ENCODE measurements around the gene RTEL1. TPM values are rescaled to one million over a fixed set of nuclear protein-coding genes. Genes with fewer than 3 reads are reported as not detected.
"Not testable (repeated sequence)": the region's sequence is repeated elsewhere in the genome, so short reads cannot be mapped to it uniquely, and the experiment has no call there.

The RTEL1 gene
- polyA plus RNA-seq, 1 of the 3 experiments (the other 2 are of a cell fraction) = 9.9 TPM

DNA sequence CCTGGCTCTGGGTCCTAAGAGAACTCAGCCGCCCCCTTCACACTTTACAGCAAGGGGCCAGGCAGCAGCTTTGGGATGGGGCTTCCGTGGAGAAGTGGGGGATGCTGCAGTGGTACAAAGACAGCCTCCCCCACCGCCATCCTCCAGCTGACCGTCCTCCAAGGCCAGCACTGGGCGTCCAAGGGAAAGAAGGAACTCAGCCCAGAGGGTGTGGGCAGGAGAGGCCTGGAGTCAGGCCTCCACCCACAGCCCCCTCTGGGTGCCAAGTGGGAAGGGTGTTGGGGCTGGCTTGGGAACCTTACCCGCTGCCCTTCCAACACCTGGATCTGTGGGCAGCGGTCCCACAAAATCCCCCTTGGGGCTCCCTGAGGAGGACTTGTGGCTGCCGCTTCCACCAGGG lies 18.0 kb upstream of the RTEL1 start:
- H3K4me1 ChIP-seq (ENCODE audit: control insufficient read depth in 1 of 2, insufficient read depth in 2 of 2, low read depth in 1 of 2, low read length in 1 of 2) = peaks cover 0 to 13% of the 10 kb centered on the region in 2 experiments; a peak in 1 of 4 replicates
- peaks cover 8% of the 10 kb centered on the region; the same call in 1 of the 2 replicates for H4K20me1 ChIP-seq (ENCODE audit: insufficient read depth)
- no peaks in the 10 kb centered on the region for H3K9me3 ChIP-seq
- H3K9me2 ChIP-seq = no peaks in the 10 kb centered on the region
- H3K79me2 ChIP-seq (ENCODE audit: insufficient read depth) = no peaks in the 10 kb centered on the region
- H3F3A ChIP-seq (replicated peaks; ENCODE audit: insufficient read depth) = peaks cover 6% of the 10 kb centered on the region
- no peak overlapping the region for H2AFZ ChIP-seq (ENCODE audit: low read depth)
- no peaks in the 10 kb centered on the region for H3K36me3 ChIP-seq (replicated peaks in 1 of 2; ENCODE audit: control insufficient read depth in 1 of 2, insufficient read depth in 2 of 2, low read length in 1 of 2)
- H3K27me3 ChIP-seq (ENCODE audit: insufficient read depth) = no peaks in the 10 kb centered on the region
- POLR2A ChIA-PET = no interaction called here
- H3K27ac ChIP-seq (ENCODE audit: low read depth in 2 of 2, low read length in 1 of 2) = no peak overlapping the region
- no peak overlapping the region for H3K4me2 ChIP-seq
- no peak overlapping the region for H3K4me3 ChIP-seq (ENCODE audit: low read depth in 2 of 2, low read length in 1 of 2)
- no peak for DNase-seq
- TF ChIP-seq NFIC (IDR thresholded peaks at IDR 0.05; ENCODE audit: borderline replicate concordance) (no peak), FOXJ3 (CRISPR knock-in tag; IDR thresholded peaks at IDR 0.05) (no peak), RFX5 (IDR thresholded peaks at IDR 0.05; ENCODE audit: low read length) (no peak), FOXM1 (IDR thresholded peaks at IDR 0.05; ENCODE audit: low read depth) (no peak), CHD2 (IDR thresholded peaks at IDR 0.05; ENCODE audit: low read length, partially characterized antibody) (no peak), NRF1 (IDR thresholded peaks at IDR 0.05; ENCODE audit: low read depth, low read length) (no peak), GATA2 (CRISPR knock-in tag; IDR thresholded peaks at IDR 0.05) (no peak), MEF2A (IDR thresholded peaks at IDR 0.05; ENCODE audit: borderline replicate concordance, low read depth) (no peak), POLR2AphosphoS5 (IDR thresholded peaks at IDR 0.05; ENCODE audit: low read depth, low read length) (no peak), MXI1 (IDR thresholded peaks at IDR 0.05; ENCODE audit: low read depth, low read length) (no peak), ZBTB33 (IDR thresholded peaks at IDR 0.05; ENCODE audit: borderline replicate concordance, low read depth) (no peak), YY1 (IDR thresholded peaks at IDR 0.05; ENCODE audit: low read depth) (no peak), SMC3 (IDR thresholded peaks at IDR 0.05; ENCODE audit: low read depth, low read length) (no peak), ELF1 (IDR thresholded peaks at IDR 0.05) (no peak), RAD21 (IDR thresholded peaks at IDR 0.05; ENCODE audit: low read length) (no peak), EP300 (IDR thresholded peaks at IDR 0.05; ENCODE audit: borderline replicate concordance in 1 of 2, low read depth in 1 of 2, low read length in 1 of 2) (no peak), GABPA (IDR thresholded peaks at IDR 0.05; ENCODE audit: low read depth) (no peak)
- TF ChIP-seq, protein P1, sequence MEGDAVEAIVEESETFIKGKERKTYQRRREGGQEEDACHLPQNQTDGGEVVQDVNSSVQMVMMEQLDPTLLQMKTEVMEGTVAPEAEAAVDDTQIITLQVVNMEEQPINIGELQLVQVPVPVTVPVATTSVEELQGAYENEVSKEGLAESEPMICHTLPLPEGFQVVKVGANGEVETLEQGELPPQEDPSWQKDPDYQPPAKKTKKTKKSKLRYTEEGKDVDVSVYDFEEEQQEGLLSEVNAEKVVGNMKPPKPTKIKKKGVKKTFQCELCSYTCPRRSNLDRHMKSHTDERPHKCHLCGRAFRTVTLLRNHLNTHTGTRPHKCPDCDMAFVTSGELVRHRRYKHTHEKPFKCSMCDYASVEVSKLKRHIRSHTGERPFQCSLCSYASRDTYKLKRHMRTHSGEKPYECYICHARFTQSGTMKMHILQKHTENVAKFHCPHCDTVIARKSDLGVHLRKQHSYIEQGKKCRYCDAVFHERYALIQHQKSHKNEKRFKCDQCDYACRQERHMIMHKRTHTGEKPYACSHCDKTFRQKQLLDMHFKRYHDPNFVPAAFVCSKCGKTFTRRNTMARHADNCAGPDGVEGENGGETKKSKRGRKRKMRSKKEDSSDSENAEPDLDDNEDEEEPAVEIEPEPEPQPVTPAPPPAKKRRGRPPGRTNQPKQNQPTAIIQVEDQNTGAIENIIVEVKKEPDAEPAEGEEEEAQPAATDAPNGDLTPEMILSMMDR (IDR thresholded peaks at IDR 0.05) = no peak
- TF ChIP-seq, protein P2, sequence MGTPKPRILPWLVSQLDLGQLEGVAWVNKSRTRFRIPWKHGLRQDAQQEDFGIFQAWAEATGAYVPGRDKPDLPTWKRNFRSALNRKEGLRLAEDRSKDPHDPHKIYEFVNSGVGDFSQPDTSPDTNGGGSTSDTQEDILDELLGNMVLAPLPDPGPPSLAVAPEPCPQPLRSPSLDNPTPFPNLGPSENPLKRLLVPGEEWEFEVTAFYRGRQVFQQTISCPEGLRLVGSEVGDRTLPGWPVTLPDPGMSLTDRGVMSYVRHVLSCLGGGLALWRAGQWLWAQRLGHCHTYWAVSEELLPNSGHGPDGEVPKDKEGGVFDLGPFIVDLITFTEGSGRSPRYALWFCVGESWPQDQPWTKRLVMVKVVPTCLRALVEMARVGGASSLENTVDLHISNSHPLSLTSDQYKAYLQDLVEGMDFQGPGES (IDR thresholded peaks at IDR 0.05; ENCODE audit: low read depth, low read length) = no peak
- TF ChIP-seq, protein P3, sequence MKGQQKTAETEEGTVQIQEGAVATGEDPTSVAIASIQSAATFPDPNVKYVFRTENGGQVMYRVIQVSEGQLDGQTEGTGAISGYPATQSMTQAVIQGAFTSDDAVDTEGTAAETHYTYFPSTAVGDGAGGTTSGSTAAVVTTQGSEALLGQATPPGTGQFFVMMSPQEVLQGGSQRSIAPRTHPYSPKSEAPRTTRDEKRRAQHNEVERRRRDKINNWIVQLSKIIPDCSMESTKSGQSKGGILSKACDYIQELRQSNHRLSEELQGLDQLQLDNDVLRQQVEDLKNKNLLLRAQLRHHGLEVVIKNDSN (IDR thresholded peaks at IDR 0.05; ENCODE audit: borderline replicate concordance, low read depth) = no peak
- no peak overlapping the region for H3K9ac ChIP-seq
- CTCF ChIA-PET = no interaction called here
- 94% methylated on average over 4 of the region's 8 CpGs for WGBS (ENCODE audit: low lambda C conversion rate)

- WGBS (ENCODE audit: low lambda C conversion rate) = 91% methylated on average over 8 of the region's 17 CpGs
- H3K79me2 ChIP-seq (ENCODE audit: insufficient read depth); DNase-seq; H3K27me3 ChIP-seq (ENCODE audit: insufficient read depth); H4K20me1 ChIP-seq (ENCODE audit: insufficient read depth); H3F3A ChIP-seq (replicated peaks; ENCODE audit: insufficient read depth); H3K36me3 ChIP-seq (replicated peaks in 1 of 2; ENCODE audit: control insufficient read depth in 1 of 2, insufficient read depth in 2 of 2, low read length in 1 of 2); H3K9me3 ChIP-seq; H3K4me2 ChIP-seq; POLR2A ChIA-PET; H3K9me2 ChIP-seq; H3K9ac ChIP-seq; H3K4me3 ChIP-seq (ENCODE audit: low read depth in 2 of 2, low read length in 1 of 2); CTCF ChIA-PET; H3K27ac ChIP-seq (ENCODE audit: low read depth in 2 of 2, low read length in 1 of 2); H2AFZ ChIP-seq (ENCODE audit: low read depth): not testable (repeated sequence)
- H3K4me1 ChIP-seq (ENCODE audit: control insufficient read depth in 1 of 2, insufficient read depth in 2 of 2, low read depth in 1 of 2, low read length in 1 of 2) = peaks cover 0 to 13% of the 10 kb centered on the region in 2 experiments; a peak in 1 of 4 replicates
Measured at GRCh38 chr20:63640686-63641085, 17.4 kb upstream of the RTEL1 start.

All from SK-N-SH (cell line).